ENCODE data around the gene CD46. TPM values are rescaled to one million over a fixed set of nuclear protein-coding genes. Genes with fewer than 3 reads are reported as not detected.

Gene CD46
- total RNA-seq, 1 experiment from 2014 or later: 100 TPM

GRCh38 chr1:207787776-207788175, 35.9 kb downstream of the CD46 start:
- TF ChIP-seq POLR2AphosphoS5 (IDR thresholded peaks at IDR 0.05; ENCODE audit: low read depth, low read length): no peak
- TF ChIP-seq JUND (IDR thresholded peaks at IDR 0.05): no peak
- TF ChIP-seq REST (IDR thresholded peaks at IDR 0.05; ENCODE audit: low read depth): no peak
- no peak for TF ChIP-seq SP1 (IDR thresholded peaks at IDR 0.05; ENCODE audit: low read depth)
- no peak for TF ChIP-seq ZBTB33 (IDR thresholded peaks at IDR 0.05; ENCODE audit: extremely low read depth, insufficient replicate concordance, low read length)
- TF ChIP-seq MAX (IDR thresholded peaks at IDR 0.05): no peak
- no peak for TF ChIP-seq SIN3A (IDR thresholded peaks at IDR 0.05; ENCODE audit: low read depth)
- TF ChIP-seq FOSL1 (IDR thresholded peaks at IDR 0.05; ENCODE audit: low read depth): no peak
- TF ChIP-seq EZH2 (IDR thresholded peaks at IDR 0.05): no peak
- no peak for TF ChIP-seq CBX3 (IDR thresholded peaks at IDR 0.05; ENCODE audit: low read depth)
- no peak for TF ChIP-seq CTCF (IDR thresholded peaks at IDR 0.05 in 2 of 3, conservative IDR thresholded peaks at IDR 0.05 in 1 of 3; ENCODE audit: borderline replicate concordance in 1 of 3, insufficient read depth in 1 of 3, low read depth in 2 of 3, low read length in 2 of 3)
- TF ChIP-seq YY1 (IDR thresholded peaks at IDR 0.05; ENCODE audit: extremely low read depth, insufficient replicate concordance, low read depth, low read length): no peak
- no peak for TF ChIP-seq TCF7L2 (IDR thresholded peaks at IDR 0.05; ENCODE audit: borderline replicate concordance, extremely low read depth, insufficient read depth, insufficient read length)
- no peak for TF ChIP-seq ELF1 (IDR thresholded peaks at IDR 0.05; ENCODE audit: borderline replicate concordance, low read depth)
- H3K79me2 ChIP-seq (ENCODE audit: insufficient read depth, low read length): no peaks in the 10 kb centered on the region
- H3K36me3 ChIP-seq (ENCODE audit: control insufficient read depth in 1 of 2, insufficient read depth in 2 of 2, low read length in 2 of 2): peaks cover 3 to 23% of the 10 kb centered on the region in 2 experiments; a peak in 1 of 4 replicates
- H2AFZ ChIP-seq (ENCODE audit: low read depth, low read length, poor library complexity, severe bottlenecking): no peak overlapping the region
- RAD21 ChIA-PET (ENCODE audit: low non-redundant PET in 1 of 2, low total read pairs in 2 of 2, uncharacterized antibody in 2 of 2, unreplicated experiment in 2 of 2): no interaction called here
- H3K27me3 ChIP-seq (ENCODE audit: insufficient read depth, low read length): no peaks in the 10 kb centered on the region
- peaks cover 0 to 6% of the 10 kb centered on the region in 2 experiments; a peak in 1 of 4 replicates for H3K4me1 ChIP-seq (ENCODE audit: control insufficient read depth in 1 of 2, insufficient read depth in 2 of 2, low read length in 2 of 2)
- no TSS peak for BruUV-seq (replicated peaks)
- H3K4me3 ChIP-seq (replicated peaks in 1 of 2; ENCODE audit: low read depth in 1 of 2, low read length in 2 of 2): no peak overlapping the region
- H3K9ac ChIP-seq (ENCODE audit: low read length): no peak overlapping the region
- ATAC-seq: no peak; the same call in 1 of the 2 replicates
- intact Hi-C loops (cut with micrococcal nuclease): no loop called here
- H3K4me2 ChIP-seq (ENCODE audit: low read length): no peak overlapping the region
- DNase-seq (ENCODE audit: low read depth, low spot score): no peak
- no peaks in the 10 kb centered on the region for H3K9me2 ChIP-seq (ENCODE audit: insufficient read depth)
- no peaks in the 10 kb centered on the region for H3K9me3 ChIP-seq (ENCODE audit: control insufficient read depth in 1 of 2, insufficient read depth in 1 of 2, low read depth in 1 of 2, low read length in 2 of 2)
- POLR2A ChIA-PET: no interaction called here
- CTCF ChIA-PET: interaction anchor here (1.3 kb wide), 1 partner anchor 10 kb away, joined by 8 read pairs; no protein-coding TSS in a partner anchor
- no peaks in the 10 kb centered on the region for H4K20me1 ChIP-seq (ENCODE audit: insufficient read depth)
- no peak overlapping the region for H3K27ac ChIP-seq (ENCODE audit: low read depth, low read length)

All from HCT116 (cell line).